CD4-positive, alpha-beta T cell treated with Interleukin-17A for 1 hour (primary cell): ENCODE measurements around the gene EPAS1.
A peak's percentile ranks its signal among the peaks of the same experiment; 100 is the strongest.

Source experiments
- DNase-seq: peaks from one replicate; pipeline ENCODE4 v3.0.0-alpha.2; 2020

EPAS1 gene

DNA sequence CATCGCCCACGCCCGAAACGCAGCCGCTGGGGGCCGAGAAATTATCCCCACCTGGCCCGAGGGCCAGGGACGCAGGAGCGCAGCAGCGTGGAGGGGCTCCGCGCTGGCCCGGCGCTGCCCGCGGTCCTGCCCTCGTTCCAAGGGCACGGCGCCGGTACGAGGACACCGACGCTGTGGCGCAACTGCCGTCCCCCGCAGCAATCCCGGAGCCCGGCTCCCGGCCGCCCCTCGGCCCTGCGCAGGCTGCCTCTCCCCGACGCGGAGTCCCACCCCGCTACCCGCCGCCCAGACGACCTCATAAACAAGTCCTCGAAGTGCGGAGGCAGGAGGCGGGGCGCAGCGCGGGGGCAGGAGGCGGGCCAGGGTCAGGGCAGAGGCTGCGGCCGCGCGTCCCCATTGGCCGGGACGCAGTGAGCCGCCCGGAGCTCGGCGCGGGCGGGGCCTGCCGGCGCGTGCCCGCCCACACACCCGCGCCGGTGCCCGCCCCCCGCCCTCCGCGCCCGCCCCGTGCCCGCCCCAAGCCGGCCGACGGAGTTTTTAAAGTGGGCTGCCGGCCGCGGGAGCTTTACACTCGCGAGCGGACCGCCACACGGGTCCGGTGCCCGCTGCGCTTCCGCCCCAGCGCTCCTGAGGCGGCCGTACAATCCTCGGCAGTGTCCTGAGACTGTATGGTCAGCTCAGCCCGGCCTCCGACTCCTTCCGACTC lies at the start of gene EPAS1:
Gene EPAS1, plus strand, starts transcription at position 568 of the 706 bp plus-strand sequence. CDS start 505 bp downstream, outside the sequence.
- peak; percentile 88 for DNase-seq

DNA sequence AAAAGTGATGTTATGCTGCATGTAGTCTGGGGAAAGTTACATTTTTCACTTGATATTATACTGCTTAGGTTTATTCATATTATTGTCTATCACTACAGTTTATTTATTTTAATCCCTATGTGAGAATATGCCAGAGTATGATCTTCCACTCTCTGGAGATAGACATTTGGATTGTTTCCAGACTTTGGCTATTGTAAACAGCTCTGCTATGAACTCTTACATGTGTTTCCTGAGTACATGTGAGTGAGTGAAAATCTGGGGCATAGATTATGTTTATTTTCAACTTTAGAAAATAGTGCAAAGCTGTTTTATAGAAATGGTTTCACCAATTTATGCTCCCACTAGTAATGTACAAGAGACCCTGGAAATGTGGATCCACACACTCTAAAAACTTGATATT lies 49.0 kb upstream of the EPAS1 start:
- no peak for DNase-seq

GRCh38 chr2:46249654-46250053 lies 47.6 kb upstream of the EPAS1 start:
- no peak for DNase-seq

- no peak for DNase-seq
These were observed 44.1 kb upstream of the EPAS1 start for GRCh38 chr2:46252891-46253659.

DNA sequence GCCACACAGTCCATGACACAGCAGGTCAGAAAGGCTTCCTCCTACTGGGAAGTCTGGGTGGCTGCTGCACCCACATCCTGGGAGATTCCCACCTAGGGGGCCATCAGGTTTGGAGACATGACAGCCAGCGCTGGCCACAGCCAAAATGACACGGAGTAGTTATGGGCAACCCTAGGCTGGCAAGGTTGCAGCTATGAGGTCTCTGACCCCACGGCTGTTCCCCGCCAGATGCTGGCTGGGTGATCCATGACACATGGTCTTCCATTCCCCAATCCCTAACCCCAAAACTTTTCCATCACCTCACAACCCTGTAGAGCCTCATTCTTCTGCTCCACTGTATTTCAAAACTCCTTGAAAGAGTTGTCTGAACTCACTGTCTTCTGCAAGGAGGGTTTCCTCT lies 42.7 kb upstream of the EPAS1 start:
- DNase-seq: no peak

GRCh38 chr2:46256563-46257142 lies 40.6 kb upstream of the EPAS1 start:
- DNase-seq: no peak

DNA sequence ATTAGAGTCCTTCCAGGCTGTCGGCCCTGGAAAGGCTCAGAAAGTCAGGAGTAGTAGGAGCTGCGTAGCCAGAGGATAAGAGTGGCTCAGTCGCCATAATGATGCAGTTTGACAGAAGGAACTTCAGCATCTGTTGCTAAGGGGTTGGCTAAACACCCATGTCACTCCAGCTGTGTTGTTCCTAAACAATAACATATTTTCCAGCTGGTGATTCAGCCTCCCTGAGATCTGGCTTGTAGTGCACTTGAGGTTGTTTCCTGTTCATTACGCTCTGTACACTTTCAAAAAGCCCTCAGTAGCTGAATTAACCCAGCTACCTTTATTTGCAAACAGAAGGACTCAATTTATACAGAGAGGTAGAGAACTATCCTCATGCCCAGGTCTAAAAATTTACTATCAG lies 39.7 kb upstream of the EPAS1 start:
- no peak for DNase-seq

DNA sequence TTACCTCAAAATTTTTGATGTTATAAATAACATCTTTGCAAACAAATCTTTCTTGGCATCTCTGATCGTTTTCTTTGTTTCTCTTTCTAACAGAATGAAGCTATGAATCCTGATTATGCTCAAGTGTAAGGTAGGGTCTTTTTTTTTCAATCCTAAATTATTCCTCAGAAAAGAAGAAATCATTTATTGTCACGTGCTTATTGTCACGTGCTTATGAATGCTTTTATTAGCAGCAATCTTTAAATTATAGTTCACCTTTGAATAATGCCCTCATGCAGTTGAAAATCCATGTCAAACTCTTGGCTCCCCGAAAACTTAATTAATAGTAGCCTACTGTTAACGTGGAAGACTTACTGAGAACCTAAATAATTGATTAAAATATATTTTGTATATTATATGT lies 39.2 kb upstream of the EPAS1 start:
- DNase-seq: no peak

- DNase-seq: no peak
These were observed 38.0 kb upstream of the EPAS1 start for GRCh38 chr2:46258937-46259776.

DNA sequence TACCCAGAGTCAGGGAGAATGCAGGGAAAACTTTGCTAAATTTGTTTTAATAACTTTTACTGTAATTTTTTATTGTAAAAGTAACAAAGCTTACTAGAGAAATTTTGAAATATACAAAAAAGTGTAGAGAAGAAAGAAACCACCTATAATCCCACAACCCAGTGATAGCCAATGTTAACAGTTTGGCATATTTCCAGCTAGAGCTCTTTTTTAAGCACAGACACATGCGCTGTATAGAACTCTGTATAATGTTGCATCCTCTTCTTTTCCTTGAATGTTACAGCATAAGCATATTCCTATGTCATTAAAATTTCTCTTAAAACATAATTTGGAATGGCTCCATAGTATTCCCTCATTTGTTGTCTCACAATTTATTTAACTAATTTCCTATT lies 37.4 kb upstream of the EPAS1 start:
- DNase-seq: no peak

- no peak for DNase-seq
These were observed 36.9 kb upstream of the EPAS1 start for GRCh38 chr2:46260305-46260704.

GRCh38 chr2:46262248-46262938 lies 34.8 kb upstream of the EPAS1 start:
- no peak for DNase-seq

DNA sequence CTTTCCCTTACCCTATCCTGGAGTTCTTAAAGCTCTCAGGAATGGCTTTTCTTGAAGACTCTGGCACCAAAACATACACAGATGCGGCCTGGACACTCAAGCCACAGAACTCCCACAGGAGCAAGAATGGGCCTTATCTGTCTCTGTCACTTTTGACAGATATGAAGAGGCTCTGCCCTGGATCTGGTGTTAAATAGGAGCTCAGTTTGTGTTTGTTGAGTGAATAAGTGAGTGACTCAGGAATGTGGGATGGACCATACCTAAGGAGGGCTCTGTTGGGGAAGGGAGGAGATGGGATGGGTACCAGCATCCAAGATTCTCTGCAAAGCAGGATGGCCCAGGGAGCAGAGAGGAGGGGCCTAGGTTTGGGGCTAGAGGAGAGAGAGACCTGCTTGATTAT lies 33.9 kb upstream of the EPAS1 start:
- no peak for DNase-seq

DNA sequence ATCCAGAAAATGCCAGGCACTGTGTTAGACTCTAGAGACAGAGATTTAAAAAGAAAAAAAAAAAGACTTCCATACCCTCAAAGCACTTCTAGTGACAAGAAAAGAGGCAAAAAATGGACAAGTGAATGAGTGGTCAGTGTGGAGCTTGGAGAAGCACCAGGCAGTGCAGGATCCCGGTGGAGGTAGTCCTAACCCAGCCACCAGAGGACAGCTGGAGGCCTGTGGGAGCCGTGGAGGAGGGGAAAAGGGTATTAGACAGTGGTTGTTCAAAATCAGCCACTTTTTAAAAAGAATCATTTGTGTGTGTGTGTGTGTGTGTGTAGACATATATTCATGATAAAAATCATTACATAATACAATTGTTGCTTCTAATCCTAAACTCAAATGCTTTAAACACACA lies 32.8 kb upstream of the EPAS1 start:
- no peak for DNase-seq

- no peak for DNase-seq
These were observed 31.1 kb upstream of the EPAS1 start for GRCh38 chr2:46266134-46266533.

GRCh38 chr2:46267616-46268015 lies 29.6 kb upstream of the EPAS1 start:
- no peak for DNase-seq

- no peak for DNase-seq
These were observed 29.0 kb upstream of the EPAS1 start for GRCh38 chr2:46268196-46268595.

DNA sequence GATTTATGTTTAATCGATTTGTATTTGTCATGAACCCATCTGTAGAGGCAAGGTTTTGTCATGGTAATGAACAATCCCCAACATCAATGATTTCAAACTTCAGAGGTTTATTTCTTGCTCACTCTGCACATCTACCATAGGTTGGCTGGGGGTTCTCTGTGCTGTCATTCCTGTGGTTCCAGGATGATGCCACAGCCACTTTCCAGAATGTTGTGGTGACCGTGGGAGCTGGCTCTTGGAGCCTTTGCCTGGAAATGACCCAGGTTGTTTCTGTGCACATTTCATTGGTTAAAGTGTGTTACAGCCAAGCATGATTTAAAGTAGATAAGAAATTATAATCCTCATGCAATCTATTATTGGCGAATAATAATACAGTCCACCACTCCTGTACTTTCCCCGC lies 28.2 kb upstream of the EPAS1 start:
- no peak for DNase-seq

DNA sequence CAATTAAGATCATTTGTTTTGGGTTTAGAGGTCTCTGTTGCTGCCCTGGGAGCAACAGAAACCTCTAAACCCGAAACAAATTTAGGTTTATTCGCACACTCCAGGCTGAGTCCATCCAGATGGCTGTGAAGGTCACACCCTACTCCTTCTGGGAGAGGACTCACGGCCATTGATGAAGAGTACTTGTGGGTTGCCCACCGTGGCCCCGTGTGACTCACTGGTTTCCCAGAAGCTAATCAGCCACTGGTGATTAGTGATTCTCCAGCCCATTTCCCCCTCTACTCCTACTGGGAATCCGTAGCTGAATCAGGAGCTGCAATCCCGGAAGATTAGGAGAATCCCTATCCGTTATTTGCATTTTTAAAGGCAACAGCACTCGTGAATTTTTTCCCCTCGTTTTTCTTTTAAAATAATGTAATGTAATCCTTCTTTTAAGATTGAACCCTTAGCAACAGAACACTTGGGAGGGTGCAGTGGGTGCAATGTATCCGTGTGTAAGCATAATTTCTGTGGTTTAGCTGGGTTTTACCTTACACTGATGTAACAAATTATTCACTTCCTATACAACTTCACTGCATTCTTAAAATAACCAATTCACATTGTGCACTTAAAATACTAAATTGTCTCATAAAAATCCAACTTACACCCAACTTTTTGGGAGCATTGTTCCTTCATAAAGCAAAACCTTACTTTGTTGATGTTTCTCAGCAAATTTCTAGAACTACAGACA lies 27.5 kb upstream of the EPAS1 start:
- DNase-seq: no peak

GRCh38 chr2:46270384-46270783 lies 26.8 kb upstream of the EPAS1 start:
- DNase-seq: no peak

DNA sequence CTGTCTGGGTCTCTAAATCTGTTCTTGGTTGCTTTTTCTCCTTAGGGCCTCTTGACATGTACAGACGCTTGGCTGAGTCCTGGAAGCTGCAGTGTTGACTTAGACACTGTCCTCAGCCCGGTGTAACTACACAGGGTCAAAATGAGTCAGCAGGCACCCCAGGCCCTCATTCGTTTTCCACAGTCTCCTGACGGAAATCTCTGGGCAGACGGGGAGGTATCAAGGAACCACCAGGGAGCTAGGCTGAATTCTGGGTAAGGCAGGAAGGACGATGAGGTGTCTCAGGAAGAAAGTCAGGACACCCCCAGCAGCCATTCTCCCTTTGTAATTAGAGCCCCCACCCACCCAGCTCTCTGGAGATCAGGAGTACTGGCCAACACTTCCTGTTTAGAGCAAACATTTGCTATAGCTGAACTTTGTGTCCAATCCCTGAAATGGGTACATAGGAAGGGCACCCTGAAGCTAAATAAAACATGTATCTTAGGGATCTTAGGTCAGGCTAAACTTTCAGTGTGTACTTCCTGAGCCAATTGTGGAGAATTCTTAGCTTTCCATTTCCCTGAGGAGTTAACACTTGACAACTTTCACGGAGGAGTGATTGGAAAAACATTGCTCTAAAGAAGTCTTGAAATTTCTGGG lies 23.9 kb upstream of the EPAS1 start:
- no peak for DNase-seq
